AG04450 (cell line): ENCODE data around the gene ZNF445. TPM values are rescaled to one million over a fixed set of nuclear protein-coding genes. Genes with fewer than 3 reads are reported as not detected.
A peak's percentile ranks its signal among the peaks of the same experiment; 100 is the strongest.

Experiments
- CTCF ChIA-PET: fragments of 300-600, 350-600 bp; formaldehyde crosslinking; extraction: SDS; loops from one replicate; lab custom pipeline; 2022; ENCODE audit warnings: antibody characterized with exemption, inconsistent platforms; lab: Charles Lee
- POLR2A ChIA-PET: fragments of 350-600 bp; formaldehyde crosslinking; extraction: SDS; loops from one replicate; lab custom pipeline; 2021; ENCODE audit warnings: antibody characterized with exemption, inconsistent platforms; lab: Yijun Ruan, JAX
- DNase-seq: peaks from one replicate; pipeline ENCODE4 v3.0.0-alpha.2; 2011; ENCODE audit warnings: low read depth, low spot score
- H3K27ac ChIP-seq: one replicate; pipeline ENCODE4 v1.5.1; 2012; ENCODE audit warnings: low read depth, low read length, control low read depth
- H3K27me3 ChIP-seq: one replicate; pipeline ENCODE4 v1.6.0; 2012; ENCODE audit warnings: low read length; ENCODE audit not compliant: control insufficient read depth, insufficient read depth
- H3K4me3 ChIP-seq: 2 replicates; pipeline ENCODE4 v1.5.1; 2011; ENCODE audit warnings: mild to moderate bottlenecking, low read depth, low read length, control low read depth
- H3K9me3 ChIP-seq: 2 replicates; pipeline ENCODE4 v1.5.1; 2012; ENCODE audit warnings: low read length; ENCODE audit not compliant: control insufficient read depth, insufficient read depth
- CTCF ChIP-seq: IDR thresholded peaks from 2 replicates; pipeline ENCODE4 v1.5.1; 2011; ENCODE audit warnings: low read depth, low read length, control low read depth, inconsistent platforms
- polyA plus RNA-seq: library from polyadenylated mRNA; depleted of rRNA; stranded (reverse); fragments of >200 nt; gene quantifications from 2 replicates; pipeline ENCODE4 v1.2.3, GENCODE V29; 2011

Gene ZNF445
- polyA plus RNA-seq, 1 experiment, result 4.7 TPM

DNA sequence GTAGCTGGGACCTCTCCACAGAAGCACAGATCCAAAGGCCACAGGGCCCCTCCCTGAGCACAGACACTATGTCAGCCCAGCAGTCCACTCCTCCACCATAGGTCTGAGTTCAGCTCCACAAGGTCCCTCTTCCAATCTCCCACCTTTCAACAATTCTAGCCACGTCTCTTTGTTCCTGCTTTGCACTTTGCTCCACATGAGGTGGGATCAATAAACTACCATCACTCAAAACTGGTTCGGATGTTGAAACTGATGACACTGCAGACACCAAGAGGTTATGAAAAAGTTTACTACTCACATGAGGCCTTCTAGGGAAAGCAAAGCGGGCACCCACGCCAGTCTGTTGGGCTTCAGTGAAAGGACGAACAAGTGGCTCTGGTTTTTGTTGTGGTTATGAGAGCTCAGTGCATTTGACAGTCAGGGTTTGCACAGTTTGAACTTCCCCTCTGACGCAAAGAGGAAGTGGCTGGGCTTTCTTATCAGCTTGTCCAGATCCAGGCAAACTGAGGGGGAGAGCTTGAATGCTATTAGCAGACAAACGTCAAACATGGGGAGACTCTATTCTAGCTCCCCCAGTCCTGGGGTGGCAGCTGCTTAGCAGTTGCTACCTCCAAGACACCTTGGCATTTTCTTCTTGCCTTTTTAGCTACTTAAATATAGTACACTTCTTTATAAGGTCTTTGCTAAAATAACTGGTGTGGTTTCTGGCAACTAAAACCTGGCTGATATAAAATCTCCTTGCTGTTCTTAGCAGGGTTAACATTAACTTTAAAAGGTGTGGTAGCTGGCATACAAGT lies 37.8 kb downstream of the ZNF445 start:
- POLR2A ChIA-PET, result interaction anchor here (1.0 kb wide), 1 partner anchor 84 kb away, joined by 3 read pairs; no protein-coding TSS in a partner anchor

GRCh38 chr3:44437800-44438199 lies 39.7 kb downstream of the ZNF445 start:
- no peaks in the 10 kb centered on the region for H3K9me3 ChIP-seq
- H3K27ac ChIP-seq, result no peak overlapping the region
- no peak for DNase-seq
- no peak overlapping the region for H3K4me3 ChIP-seq
- CTCF ChIA-PET, result no interaction called here
- POLR2A ChIA-PET, result no interaction called here
- TF ChIP-seq CTCF, result no peak
- no peaks in the 10 kb centered on the region for H3K27me3 ChIP-seq

More for the DNA sequence above, 37.8 kb downstream of the ZNF445 start:
- DNase-seq, result no peak
- peak overlapping the region; percentile 21 for H3K27ac ChIP-seq
- no peak for TF ChIP-seq CTCF
- no peak overlapping the region for H3K4me3 ChIP-seq
- no peaks in the 10 kb centered on the region for H3K27me3 ChIP-seq
- CTCF ChIA-PET, result no interaction called here
- H3K9me3 ChIP-seq, result no peaks in the 10 kb centered on the region

GRCh38 chr3:44436181-44436580 lies 41.3 kb downstream of the ZNF445 start:
- H3K9me3 ChIP-seq, result no peaks in the 10 kb centered on the region
- peak overlapping the region; percentile 21 for H3K27ac ChIP-seq
- POLR2A ChIA-PET, result no interaction called here
- H3K27me3 ChIP-seq, result no peaks in the 10 kb centered on the region
- DNase-seq, result no peak
- no peak overlapping the region for H3K4me3 ChIP-seq
- TF ChIP-seq CTCF, result no peak
- CTCF ChIA-PET, result no interaction called here

DNA sequence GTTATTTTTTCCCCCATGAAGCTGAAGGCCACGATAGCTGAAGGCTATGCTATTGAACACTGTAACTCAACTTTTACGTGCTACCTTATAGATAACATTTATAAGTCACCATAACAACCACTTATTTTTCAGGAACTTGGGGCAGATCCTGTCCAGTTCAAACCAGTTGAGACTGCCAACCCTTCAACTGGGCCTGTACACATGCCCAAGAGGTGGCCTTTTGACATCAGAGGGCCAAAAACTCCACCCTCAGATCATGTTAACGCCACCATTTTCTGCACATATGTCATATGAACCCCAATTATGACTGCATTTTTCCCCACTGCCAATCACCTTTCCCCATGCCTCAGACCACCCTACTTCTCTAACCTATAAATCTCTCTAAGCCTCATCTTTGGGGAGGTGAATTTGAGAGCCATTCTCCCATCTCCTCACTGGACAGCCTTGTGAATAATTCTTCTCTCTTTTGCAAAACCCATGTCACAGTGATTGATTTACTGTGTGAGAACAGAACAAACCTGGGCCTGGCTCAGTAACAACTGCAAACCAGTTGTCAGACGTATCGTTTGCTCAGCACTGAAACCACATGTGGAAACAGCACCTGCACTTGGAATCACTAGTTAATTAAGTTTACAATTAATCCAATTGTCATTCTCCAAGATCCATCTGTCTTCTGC lies 42.5 kb downstream of the ZNF445 start:
- no peaks in the 10 kb centered on the region for H3K9me3 ChIP-seq
- ChIA-PET POLR2A (no interaction called here), CTCF (no interaction called here)
- H3K4me3 ChIP-seq, result no peak overlapping the region
- H3K27me3 ChIP-seq, result no peaks in the 10 kb centered on the region
- DNase-seq, result no peak
- TF ChIP-seq CTCF, result no peak
- no peak overlapping the region for H3K27ac ChIP-seq

DNA sequence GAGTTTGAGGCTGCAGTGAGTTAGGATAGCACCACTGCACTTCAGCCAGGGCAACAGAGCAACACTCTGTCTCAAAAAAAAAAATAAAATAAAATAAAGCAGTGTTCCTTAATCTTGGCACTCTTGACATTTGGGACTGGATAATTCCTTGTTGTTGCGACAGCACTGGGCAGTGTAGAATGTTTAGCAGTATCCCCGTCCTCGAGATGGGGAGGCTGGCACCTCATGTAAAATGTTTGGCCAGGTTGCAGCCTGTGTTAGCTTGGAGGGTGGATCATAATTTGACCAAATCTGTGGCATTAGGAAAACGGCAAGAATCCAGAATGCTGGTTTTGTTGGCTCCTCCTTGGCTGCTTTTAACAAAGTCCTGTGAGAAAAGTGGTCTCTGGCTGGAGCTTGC lies 47.0 kb downstream of the ZNF445 start:
- POLR2A ChIA-PET, result no interaction called here
- Histone ChIP-seq H3K27me3 (no peaks in the 10 kb centered on the region), H3K27ac (no peak overlapping the region), H3K9me3 (no peaks in the 10 kb centered on the region), H3K4me3 (no peak overlapping the region)
- DNase-seq, result no peak
- TF ChIP-seq CTCF, result no peak
- CTCF ChIA-PET, result no interaction called here
